GM23338 (cell line): ENCODE results near the gene LRP1B. TPM values are rescaled to one million over a fixed set of nuclear protein-coding genes. Genes with fewer than 3 reads are reported as not detected.

Experiments
- ATAC-seq: fragments of 200-7000 bp; cut with Tn5 transposase; 3 replicates; pipeline ENCODE4 v1.9.1; 2020
- DNase-seq: peaks from one replicate; pipeline ENCODE4 v3.0.0-alpha.2; 2015; ENCODE audit warnings: low spot score
- H2AFZ ChIP-seq: fragments of 200-600 bp; sonication (generic); 2 replicates; pipeline ENCODE4 v1.8.0; 2016; ENCODE audit warnings: antibody characterized with exemption, mild to moderate bottlenecking, moderate library complexity
- H3F3A ChIP-seq: fragments of 200-600 bp; sonication (generic); replicated peaks from 2 replicates; pipeline ENCODE4 v1.8.0; 2017; ENCODE audit warnings: antibody characterized with exemption, mixed run types, low read depth
- H3K27ac ChIP-seq: fragments of 200-600 bp; sonication (generic); 2 replicates; pipeline ENCODE4 v1.6.1; 2016; ENCODE audit warnings: low read depth
- H3K27me3 ChIP-seq: fragments of 200-600 bp; sonication (generic); 2 replicates; pipeline ENCODE4 v1.8.0; 2016; ENCODE audit warnings: mild to moderate bottlenecking, mixed run types, moderate library complexity; ENCODE audit not compliant: insufficient read depth
- H3K36me3 ChIP-seq: fragments of 200-600 bp; sonication (generic); 2 replicates; pipeline ENCODE4 v1.8.0; 2016; ENCODE audit warnings: mild to moderate bottlenecking; ENCODE audit not compliant: insufficient read depth
- H3K4me1 ChIP-seq: fragments of 200-600 bp; sonication (generic); 2 replicates; pipeline ENCODE4 v1.8.0; 2016; ENCODE audit warnings: mild to moderate bottlenecking, moderate library complexity; ENCODE audit not compliant: insufficient read depth
- H3K4me2 ChIP-seq: fragments of 200-600 bp; sonication (generic); 2 replicates; pipeline ENCODE4 v1.7.1; 2017; ENCODE audit warnings: mixed run types
- H3K4me3 ChIP-seq: fragments of 200-600 bp; sonication (generic); 2 replicates; pipeline ENCODE4 v1.6.1; 2016; ENCODE audit warnings: mixed run types
- H3K79me2 ChIP-seq: fragments of 200-600 bp; sonication (generic); replicated peaks from 2 replicates; pipeline ENCODE4 v1.8.0; 2017; ENCODE audit warnings: mild to moderate bottlenecking; ENCODE audit not compliant: insufficient read depth
- H3K9me2 ChIP-seq: fragments of 200-600 bp; sonication (generic); 2 replicates; pipeline ENCODE4 v1.8.0; 2017; ENCODE audit not compliant: insufficient read depth
- H4K20me1 ChIP-seq: fragments of 200-600 bp; sonication (generic); replicated peaks from 2 replicates; pipeline ENCODE4 v1.8.0; 2017; ENCODE audit warnings: mild to moderate bottlenecking; ENCODE audit not compliant: insufficient read depth
- H3K27ac Mint-ChIP-seq: 2 replicates; pipeline ENCODE4 v1.8.0; 2020; ENCODE audit warnings: inconsistent platforms, mild to moderate bottlenecking, moderate library complexity, mixed read lengths
- H3K27me3 Mint-ChIP-seq: 3 replicates; pipeline ENCODE4 v1.8.0; 2022; ENCODE audit warnings: low read depth, mild to moderate bottlenecking, moderate library complexity, mixed read lengths, inconsistent platforms; ENCODE audit not compliant: insufficient read depth, poor library complexity
- H3K36me3 Mint-ChIP-seq: 3 replicates; pipeline ENCODE4 v1.8.0; 2021; ENCODE audit warnings: low read depth, mild to moderate bottlenecking, inconsistent platforms, moderate library complexity, mixed read lengths
- H3K4me1 Mint-ChIP-seq: 3 replicates; pipeline ENCODE4 v1.8.0; 2020; ENCODE audit warnings: mild to moderate bottlenecking, inconsistent platforms, mixed read lengths
- H3K4me3 Mint-ChIP-seq: 3 replicates; pipeline ENCODE4 v1.8.0; 2021; ENCODE audit warnings: moderate library complexity, mild to moderate bottlenecking, inconsistent platforms, mixed read lengths
- H3K9me3 Mint-ChIP-seq: 3 replicates; pipeline ENCODE4 v1.8.0; 2020; ENCODE audit warnings: moderate library complexity, mild to moderate bottlenecking, inconsistent platforms, mixed read lengths
- CTCF ChIP-seq, 2 experiments: fragments of 200-600 bp in 1 of 2; sonication (generic) in 1 of 2; conservative IDR thresholded peaks; 2 replicates each; pipeline versions ENCODE4 v1.5.1 to v1.6.1; 2016 to 2017; ENCODE audit warnings: antibody characterized with exemption in 2 of 2, low read depth in 2 of 2, mild to moderate bottlenecking in 2 of 2, moderate library complexity in 1 of 2
- ETS1 ChIP-seq: IDR thresholded peaks from 2 replicates; pipeline ENCODE4 v1.6.1; 2016; ENCODE audit warnings: antibody characterized with exemption
- NANOG ChIP-seq: IDR thresholded peaks from 2 replicates; pipeline ENCODE4 v1.6.1; 2016; ENCODE audit warnings: antibody characterized with exemption, borderline replicate concordance
- POLR2AphosphoS5 ChIP-seq: IDR thresholded peaks from 2 replicates; pipeline ENCODE4 v1.6.1; 2016; ENCODE audit warnings: antibody characterized with exemption, low read depth
- REST ChIP-seq: IDR thresholded peaks from one replicate; pipeline ENCODE4 v1.6.1; 2018; ENCODE audit warnings: antibody characterized with exemption; ENCODE audit not compliant: unreplicated experiment
- STAT1 ChIP-seq: IDR thresholded peaks from one replicate; pipeline ENCODE4 v1.6.1; 2016; ENCODE audit warnings: antibody characterized with exemption; ENCODE audit not compliant: unreplicated experiment
- ZNF331 ChIP-seq: fragments of 250-450 bp; sonication (Bioruptor Pico); IDR thresholded peaks from 2 replicates; pipeline ENCODE4 v1.5.0; 2020; ENCODE audit warnings: low read depth, mild to moderate bottlenecking, moderate library complexity
- polyA plus RNA-seq: library from polyadenylated mRNA; unstranded; fragments of >200 nt; fragmentation: Nextera tagmentation; extraction: Ambion mirVana; gene quantifications from 2 replicates; pipeline ENCODE4 v1.2.1, GENCODE V29; 2016
- total RNA-seq: library from RNA; depleted of rRNA; stranded (reverse); fragments of >200 nt; shearing (Covaris generic); gene quantifications from 2 replicates; pipeline ENCODE4 v1.2.3, GENCODE V29; 2014

Gene LRP1B
- total and polyA plus RNA-seq, 2 experiments from 2014 or later, result 0.15 to 0.97 TPM

- TF ChIP-seq ETS1 (no peak), POLR2AphosphoS5 (no peak), CTCF (conservative IDR thresholded peaks at IDR 0.05; ENCODE audit: low read depth in 2 of 2) (no peak)
Observed at GRCh38 chr2:141946016-141946415, 184.8 kb downstream of the LRP1B start (continued).

GRCh38 chr2:141943918-141944317 lies 186.9 kb downstream of the LRP1B start:
- H2AFZ ChIP-seq, result no peak overlapping the region
- H3F3A ChIP-seq, result no peaks in the 10 kb centered on the region
- no peak for DNase-seq
- no peaks in the 10 kb centered on the region for H3K9me2 ChIP-seq
- no peaks in the 10 kb centered on the region for H3K79me2 ChIP-seq
- ATAC-seq, result no peak
- Mint-ChIP-seq H3K9me3 (no peaks in the 10 kb centered on the region), H3K4me3 (no peak overlapping the region), H3K36me3 (no peaks in the 10 kb centered on the region), H3K27me3 (no peaks in the 10 kb centered on the region), H3K27ac (no peak overlapping the region), H3K4me1 (peaks cover 5% of the 10 kb centered on the region)
- no peaks in the 10 kb centered on the region for H4K20me1 ChIP-seq
- no peaks in the 10 kb centered on the region for H3K27me3 ChIP-seq
- no peaks in the 10 kb centered on the region for H3K36me3 ChIP-seq
- no peak for TF ChIP-seq ZNF331 (CRISPR knock-in tag)
- no peak for TF ChIP-seq NANOG
- TF ChIP-seq REST, result no peak
- TF ChIP-seq POLR2AphosphoS5, result no peak
- TF ChIP-seq STAT1, result no peak
- no peak overlapping the region for H3K27ac ChIP-seq
- no peak overlapping the region for H3K4me2 ChIP-seq
- H3K4me3 ChIP-seq, result no peak overlapping the region
- H3K4me1 ChIP-seq, result no peaks in the 10 kb centered on the region
